NCI-H460 (cell line): ENCODE data around the gene FRMPD3. TPM values are rescaled to one million over a fixed set of nuclear protein-coding genes. Genes with fewer than 3 reads are reported as not detected.

Experiments used
- DNase-seq: peaks from one replicate; pipeline ENCODE4 v3.0.0-alpha.2; 2016; ENCODE audit warnings: low read depth; ENCODE audit errors: extremely low read depth
- total RNA-seq: library from RNA; depleted of rRNA; stranded (reverse); fragments of >200 nt; shearing (Covaris generic); gene quantifications from 2 replicates; pipeline ENCODE4 v1.2.3, GENCODE V29; 2014; rRNA removed

The FRMPD3 gene
- total RNA-seq, 1 experiment from 2014 or later = not detected

- no peak for DNase-seq
Measured at GRCh38 chrX:107477406-107477805, 28.0 kb downstream of the FRMPD3 start.

GRCh38 chrX:107480272-107480671 is 30.8 kb downstream of the FRMPD3 start:
- DNase-seq = no peak

GRCh38 chrX:107482046-107482445 is 32.6 kb downstream of the FRMPD3 start:
- no peak for DNase-seq

- DNase-seq = peak; percentile 6
Measured at GRCh38 chrX:107484002-107484726, 34.7 kb downstream of the FRMPD3 start.

GRCh38 chrX:107485013-107485412 is 35.6 kb downstream of the FRMPD3 start:
- no peak for DNase-seq

- no peak for DNase-seq
Measured at GRCh38 chrX:107493141-107493540, 43.7 kb downstream of the FRMPD3 start.

- no peak for DNase-seq
Measured at GRCh38 chrX:107496786-107497185, 47.3 kb downstream of the FRMPD3 start.

Other genes with a start within 250 kb of the FRMPD3 start
- 11.8 and 12.6 TPM in 2 replicates for gene NUP62CL, start 243.2 kb upstream of the FRMPD3 start, total RNA-seq
- not detected in 2 replicates for gene DNAAF6, start 243.0 kb upstream of the FRMPD3 start, total RNA-seq
- gene PRPS1, start 178.9 kb downstream of the FRMPD3 start, total RNA-seq = 82.5 and 104 TPM in 2 replicates